A673 (cell line): ENCODE measurements around the gene GUCA1A. TPM values are rescaled to one million over a fixed set of nuclear protein-coding genes. Genes with fewer than 3 reads are reported as not detected.

Source experiments
- BruUV-seq: library from RNA; stranded (reverse); fragments of 400-500 nt; replicated peaks from 2 replicates; lab custom pipeline; 2021; lab: Mats Ljungman, UMichigan
- CTCF ChIA-PET: fragments of 300-600 bp; sonication (Branson Sonifier 250); formaldehyde crosslinking; loops from one replicate; lab custom pipeline; 2022; ENCODE audit warnings: antibody characterized with exemption; lab: Charles Lee
- POLR2A ChIA-PET: fragments of 300-600 bp; sonication (Branson Sonifier 250); formaldehyde crosslinking; loops from one replicate; lab custom pipeline; 2022; ENCODE audit warnings: antibody characterized with exemption; ENCODE audit not compliant: low non-redundant PET; lab: Charles Lee
- DNase-seq: peaks from one replicate; pipeline ENCODE4 v3.0.0-alpha.2; 2015; ENCODE audit warnings: low spot score
- H3K27ac ChIP-seq: fragments of 200-600 bp; sonication (generic); 2 replicates; pipeline ENCODE4 v1.5.1; 2016; ENCODE audit warnings: mixed run types, low read depth, mild to moderate bottlenecking, mixed read lengths, antibody characterized with exemption, low read length; ENCODE audit not compliant: poor library complexity, severe bottlenecking
- H3K27me3 ChIP-seq: fragments of 200-600 bp; sonication (generic); replicated peaks from 2 replicates; pipeline ENCODE4 v1.6.1; 2017; ENCODE audit warnings: mixed run types, low read depth, mild to moderate bottlenecking, mixed read lengths, antibody characterized with exemption, low read length; ENCODE audit not compliant: insufficient read depth, poor library complexity
- H3K36me3 ChIP-seq: fragments of 200-600 bp; sonication (generic); 2 replicates; pipeline ENCODE4 v1.6.1; 2016; ENCODE audit warnings: mixed run types, mild to moderate bottlenecking, mixed read lengths, antibody characterized with exemption, low read length; ENCODE audit not compliant: insufficient read depth, poor library complexity, severe bottlenecking
- H3K4me1 ChIP-seq: fragments of 200-600 bp; sonication (generic); 2 replicates; pipeline ENCODE4 v1.6.1; 2017; ENCODE audit warnings: mixed run types, mild to moderate bottlenecking, mixed read lengths, antibody characterized with exemption, low read length; ENCODE audit not compliant: insufficient read depth, poor library complexity, severe bottlenecking
- H3K4me3 ChIP-seq: fragments of 200-600 bp; sonication (generic); 2 replicates; pipeline ENCODE4 v1.5.1; 2016; ENCODE audit warnings: low read depth, mixed run types, mild to moderate bottlenecking, mixed read lengths, low read length; ENCODE audit not compliant: poor library complexity, severe bottlenecking
- H3K9me3 ChIP-seq: fragments of 200-600 bp; sonication (generic); 2 replicates; pipeline ENCODE4 v1.6.1; 2016; ENCODE audit warnings: mixed run types, low read depth, mild to moderate bottlenecking, mixed read lengths, antibody characterized with exemption, low read length; ENCODE audit not compliant: poor library complexity, severe bottlenecking
- EZH2 ChIP-seq: fragments of 200-600 bp; sonication (generic); IDR thresholded peaks from 2 replicates; pipeline ENCODE4 v1.6.1; 2017; ENCODE audit warnings: borderline replicate concordance, low read depth, mild to moderate bottlenecking, mixed read lengths, antibody characterized with exemption, low read length; ENCODE audit not compliant: poor library complexity, severe bottlenecking
- intact Hi-C: fragments of 100-400 bp; cut with micrococcal nuclease; formaldehyde crosslinking; loops from one replicate; pipeline ENCODE4 v1.10.0; 2022; ENCODE audit not compliant: unreplicated experiment
- total RNA-seq: library from RNA; stranded (reverse); gene quantifications from 2 replicates; pipeline ENCODE4 v1.2.3, GENCODE V29; 2021
- TF ChIP-seq, protein P1 (sequence below): fragments of 300-800, 200-600 bp; sonication (generic); conservative IDR thresholded peaks from 2 replicates; pipeline ENCODE4 v1.5.1; 2017; ENCODE audit warnings: low read depth, mild to moderate bottlenecking, antibody characterized with exemption, low read length, moderate library complexity, mixed read lengths

Gene GUCA1A
- total RNA-seq, 1 experiment from 2014 or later: not detected

DNA sequence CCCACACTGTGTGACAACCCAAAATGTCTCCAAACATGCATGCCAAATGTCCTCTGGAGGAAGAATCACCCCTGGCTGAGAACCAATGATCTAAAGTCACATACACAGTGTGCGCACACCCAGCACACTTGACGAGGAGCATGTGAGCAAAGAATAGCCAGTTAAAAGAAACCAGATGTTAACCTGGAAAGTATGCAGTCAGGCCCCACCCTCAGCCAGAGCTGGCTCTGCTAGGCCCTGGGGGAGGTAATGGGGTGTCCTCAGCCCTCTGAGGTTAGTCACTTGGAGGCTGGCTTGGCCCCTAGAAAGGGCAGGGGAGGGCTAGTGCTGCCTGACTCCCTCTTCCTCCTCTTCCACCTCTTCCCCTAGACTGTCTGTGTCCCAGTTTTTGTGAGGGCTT, 15.2 kb upstream of the GUCA1A start:
- Histone ChIP-seq H3K27me3 (no peaks in the 10 kb centered on the region), H3K4me1 (no peaks in the 10 kb centered on the region), H3K27ac (no peak overlapping the region), H3K4me3 (no peak overlapping the region), H3K36me3 (no peaks in the 10 kb centered on the region), H3K9me3 (no peaks in the 10 kb centered on the region)
- POLR2A ChIA-PET: no interaction called here
- intact Hi-C loops: no loop called here
- DNase-seq: no peak
- no TSS peak for BruUV-seq
- TF ChIP-seq, protein P1, sequence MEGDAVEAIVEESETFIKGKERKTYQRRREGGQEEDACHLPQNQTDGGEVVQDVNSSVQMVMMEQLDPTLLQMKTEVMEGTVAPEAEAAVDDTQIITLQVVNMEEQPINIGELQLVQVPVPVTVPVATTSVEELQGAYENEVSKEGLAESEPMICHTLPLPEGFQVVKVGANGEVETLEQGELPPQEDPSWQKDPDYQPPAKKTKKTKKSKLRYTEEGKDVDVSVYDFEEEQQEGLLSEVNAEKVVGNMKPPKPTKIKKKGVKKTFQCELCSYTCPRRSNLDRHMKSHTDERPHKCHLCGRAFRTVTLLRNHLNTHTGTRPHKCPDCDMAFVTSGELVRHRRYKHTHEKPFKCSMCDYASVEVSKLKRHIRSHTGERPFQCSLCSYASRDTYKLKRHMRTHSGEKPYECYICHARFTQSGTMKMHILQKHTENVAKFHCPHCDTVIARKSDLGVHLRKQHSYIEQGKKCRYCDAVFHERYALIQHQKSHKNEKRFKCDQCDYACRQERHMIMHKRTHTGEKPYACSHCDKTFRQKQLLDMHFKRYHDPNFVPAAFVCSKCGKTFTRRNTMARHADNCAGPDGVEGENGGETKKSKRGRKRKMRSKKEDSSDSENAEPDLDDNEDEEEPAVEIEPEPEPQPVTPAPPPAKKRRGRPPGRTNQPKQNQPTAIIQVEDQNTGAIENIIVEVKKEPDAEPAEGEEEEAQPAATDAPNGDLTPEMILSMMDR: no peak
- TF ChIP-seq EZH2: no peak
- CTCF ChIA-PET: no interaction called here

DNA sequence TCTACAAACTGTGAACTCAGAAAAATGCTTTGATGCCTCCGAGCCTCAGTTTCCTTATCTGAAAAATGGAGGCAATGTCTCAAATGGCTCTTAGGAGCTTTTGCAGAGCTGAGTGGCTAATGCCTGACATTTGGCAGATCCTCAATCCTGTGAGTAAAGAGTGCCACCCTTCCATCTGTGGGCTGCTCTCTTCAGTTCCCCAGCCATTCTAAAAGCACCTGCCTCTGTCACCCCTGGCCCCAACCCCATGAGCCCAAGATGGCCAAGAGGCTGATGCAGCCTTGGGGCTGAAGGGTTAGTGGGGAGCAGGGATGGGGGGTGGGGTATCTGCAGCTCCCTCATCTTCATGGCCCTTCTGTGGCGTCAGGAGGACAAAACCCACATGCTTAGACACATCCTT, 14.5 kb upstream of the GUCA1A start:
- POLR2A ChIA-PET: no interaction called here
- BruUV-seq: no TSS peak
- intact Hi-C loops: no loop called here

DNA sequence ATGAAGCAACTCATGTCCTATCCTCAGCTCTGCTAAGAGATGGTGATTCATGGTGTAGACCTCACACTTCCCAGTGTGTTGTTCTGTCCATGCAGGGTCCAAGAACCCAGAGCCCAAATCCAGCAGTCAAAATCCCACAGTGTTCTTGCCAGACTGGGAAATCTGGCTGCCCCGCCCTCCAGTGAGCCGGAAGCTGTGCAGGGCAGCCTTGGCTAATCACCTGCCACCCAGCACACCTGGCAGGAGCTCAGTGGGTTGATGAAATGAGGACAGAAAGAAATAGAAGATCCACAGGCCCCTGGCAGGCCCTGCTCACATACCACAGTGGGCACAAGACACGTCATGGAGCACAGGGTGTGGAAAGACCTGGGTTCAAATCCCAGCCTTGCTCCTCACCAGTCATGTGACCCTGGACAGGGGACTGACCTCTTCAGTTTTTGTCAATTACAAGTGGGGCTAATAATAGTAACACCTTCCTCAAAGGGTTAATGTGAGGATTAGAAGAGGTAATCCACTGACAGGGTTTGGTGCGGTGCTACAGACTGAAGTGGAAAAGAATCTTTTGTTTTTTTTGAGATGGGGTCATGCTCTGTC, 13.6 kb upstream of the GUCA1A start:
- Histone ChIP-seq H3K4me1 (no peaks in the 10 kb centered on the region), H3K27ac (no peak overlapping the region), H3K4me3 (no peak overlapping the region), H3K27me3 (no peaks in the 10 kb centered on the region), H3K36me3 (no peaks in the 10 kb centered on the region), H3K9me3 (no peaks in the 10 kb centered on the region)
- CTCF ChIA-PET: no interaction called here
- POLR2A ChIA-PET: no interaction called here
- TF ChIP-seq, protein P1: no peak
- TF ChIP-seq EZH2: no peak
- no peak for DNase-seq
- no TSS peak for BruUV-seq
- intact Hi-C loops: no loop called here

More for the DNA sequence above, 14.5 kb upstream of the GUCA1A start:
- DNase-seq: no peak
- Histone ChIP-seq H3K27ac (no peak overlapping the region), H3K27me3 (no peaks in the 10 kb centered on the region), H3K9me3 (no peaks in the 10 kb centered on the region), H3K36me3 (no peaks in the 10 kb centered on the region), H3K4me1 (no peaks in the 10 kb centered on the region), H3K4me3 (no peak overlapping the region)
- no peak for TF ChIP-seq EZH2
- TF ChIP-seq, protein P1: no peak
- CTCF ChIA-PET: no interaction called here
